HepG2 (cell line): ENCODE data around the gene RNPS1. TPM values are rescaled to one million over a fixed set of nuclear protein-coding genes. Genes with fewer than 3 reads are reported as not detected.

Experiments used
- GTF2F1 ChIP-seq: fragments of 150-350 bp; IDR thresholded peaks from 2 replicates; pipeline ENCODE4 v1.6.1; 2014; ENCODE audit warnings: low read length
- RFX5 ChIP-seq: IDR thresholded peaks from 2 replicates; pipeline ENCODE4 v1.6.1; 2011; ENCODE audit warnings: low read depth, low read length, improper control_type of control experiment
- ZFP1 ChIP-seq: IDR thresholded peaks from 2 replicates; pipeline ENCODE4 v1.6.1; 2016
- ZNF10 ChIP-seq: sonication (generic); formaldehyde crosslinking; IDR thresholded peaks from 2 replicates; pipeline ENCODE4 v1.4.0; 2020; ENCODE audit warnings: mild to moderate bottlenecking, low read depth, missing genetic modification reagents, borderline replicate concordance
- ZNF251 ChIP-seq: sonication (generic); formaldehyde crosslinking; IDR thresholded peaks from 2 replicates; pipeline ENCODE4 v1.9.0; 2021; ENCODE audit warnings: mild to moderate bottlenecking, missing genetic modification reagents
- ZNF510 ChIP-seq: sonication (generic); formaldehyde crosslinking; IDR thresholded peaks from 2 replicates; pipeline ENCODE4 v1.4.0; 2020; ENCODE audit warnings: low read depth, mild to moderate bottlenecking, missing genetic modification reagents
- ZNF83 ChIP-seq: sonication (generic); formaldehyde crosslinking; IDR thresholded peaks from 2 replicates; pipeline ENCODE4 v1.4.0; 2020; ENCODE audit warnings: missing genetic modification reagents, mild to moderate bottlenecking, borderline replicate concordance
- polyA plus RNA-seq, 8 experiments: library from polyadenylated mRNA; depleted of rRNA in 3 of 8; stranded (reverse) in 7 of 8; unstranded in 1 of 8; fragments of >200 nt; fragmentation: Illumina TruSeq in 4 of 8; extraction: Trizol in 4 of 8; gene quantifications; 2 replicates each; pipeline versions ENCODE4 v1.2.1 to v1.2.3, GENCODE V29; 2011 to 2016; ENCODE audit warnings: low read depth in 4 of 8, missing spikeins in 1 of 8, mixed read lengths in 1 of 8; ENCODE audit not compliant: insufficient read depth in 1 of 8
- total RNA-seq, 5 experiments: library from RNA; depleted of rRNA; stranded (reverse); fragments of >200 nt; fragmentation: Illumina TruSeq; extraction: Trizol; gene quantifications; 2 replicates each; pipeline ENCODE4 v1.2.3, GENCODE V29; 2016; ENCODE audit warnings: low read depth in 1 of 5
- TF ChIP-seq, protein P1 (sequence below): sonication (generic); formaldehyde crosslinking; IDR thresholded peaks from 2 replicates; pipeline ENCODE4 v1.4.0; 2020; ENCODE audit warnings: missing genetic modification reagents, borderline replicate concordance
- TF ChIP-seq, protein P2 (sequence below): sonication (generic); formaldehyde crosslinking; IDR thresholded peaks from 2 replicates; pipeline ENCODE4 v1.8.0; 2022; ENCODE audit warnings: missing genetic modification reagents, low read depth, mild to moderate bottlenecking, borderline replicate concordance
- TF ChIP-seq, protein P3 (sequence below): sonication (generic); formaldehyde crosslinking; IDR thresholded peaks from 2 replicates; pipeline ENCODE4 v1.4.0; 2020; ENCODE audit warnings: mild to moderate bottlenecking, missing genetic modification reagents
- TF ChIP-seq, protein P4 (sequence below): sonication (generic); formaldehyde crosslinking; IDR thresholded peaks from 2 replicates; pipeline ENCODE4 v1.4.0; 2020; ENCODE audit warnings: missing genetic modification reagents
- TF ChIP-seq, protein P5 (sequence below): IDR thresholded peaks from 2 replicates; pipeline ENCODE4 v1.4.0; 2020; ENCODE audit warnings: mild to moderate bottlenecking, missing genetic modification reagents

Gene RNPS1
- total and polyA plus RNA-seq, 2 of the 13 experiments (the other 11 are each of a cell fraction or from before 2014, with no cell fraction given), result 126 to 133 TPM

DNA sequence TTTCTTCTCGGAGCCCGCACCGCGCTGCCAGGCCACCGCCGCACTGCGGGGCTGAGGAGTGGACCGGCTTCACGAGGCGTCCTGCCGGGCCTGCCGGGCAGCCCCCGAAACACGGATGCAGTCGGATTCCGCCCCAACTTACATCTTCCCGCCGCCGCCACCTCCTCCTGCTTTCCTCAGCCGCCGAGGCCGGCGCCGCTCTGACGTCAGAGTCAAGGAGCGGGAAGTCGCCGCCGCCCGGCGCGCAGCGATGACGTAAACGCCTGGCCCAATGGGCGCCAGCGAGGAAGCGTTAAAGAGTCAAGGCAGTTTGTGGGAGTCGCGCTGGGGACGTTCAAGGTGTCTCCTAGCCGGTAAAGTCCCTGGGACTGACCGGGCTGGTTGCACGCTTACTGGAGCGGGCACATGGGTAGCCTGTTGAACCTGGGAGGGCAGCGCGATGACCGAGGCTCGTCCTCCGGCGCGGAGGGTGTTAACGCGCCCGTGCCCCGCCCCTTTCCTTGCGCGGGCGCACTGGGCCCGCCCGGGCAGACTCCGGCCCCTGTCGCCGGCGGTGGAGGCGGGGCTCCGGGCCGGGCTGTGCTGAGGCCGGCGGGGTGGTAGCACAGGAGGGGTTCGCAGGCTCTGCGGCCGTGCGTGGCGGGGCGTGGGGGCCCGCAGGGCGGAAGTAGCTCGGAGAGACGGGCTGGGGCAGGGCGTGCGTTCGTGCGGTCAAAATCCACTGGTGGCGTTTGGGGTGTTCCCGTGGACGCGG, at the start of gene RNPS1 (continued):
- TF ChIP-seq, protein P1, sequence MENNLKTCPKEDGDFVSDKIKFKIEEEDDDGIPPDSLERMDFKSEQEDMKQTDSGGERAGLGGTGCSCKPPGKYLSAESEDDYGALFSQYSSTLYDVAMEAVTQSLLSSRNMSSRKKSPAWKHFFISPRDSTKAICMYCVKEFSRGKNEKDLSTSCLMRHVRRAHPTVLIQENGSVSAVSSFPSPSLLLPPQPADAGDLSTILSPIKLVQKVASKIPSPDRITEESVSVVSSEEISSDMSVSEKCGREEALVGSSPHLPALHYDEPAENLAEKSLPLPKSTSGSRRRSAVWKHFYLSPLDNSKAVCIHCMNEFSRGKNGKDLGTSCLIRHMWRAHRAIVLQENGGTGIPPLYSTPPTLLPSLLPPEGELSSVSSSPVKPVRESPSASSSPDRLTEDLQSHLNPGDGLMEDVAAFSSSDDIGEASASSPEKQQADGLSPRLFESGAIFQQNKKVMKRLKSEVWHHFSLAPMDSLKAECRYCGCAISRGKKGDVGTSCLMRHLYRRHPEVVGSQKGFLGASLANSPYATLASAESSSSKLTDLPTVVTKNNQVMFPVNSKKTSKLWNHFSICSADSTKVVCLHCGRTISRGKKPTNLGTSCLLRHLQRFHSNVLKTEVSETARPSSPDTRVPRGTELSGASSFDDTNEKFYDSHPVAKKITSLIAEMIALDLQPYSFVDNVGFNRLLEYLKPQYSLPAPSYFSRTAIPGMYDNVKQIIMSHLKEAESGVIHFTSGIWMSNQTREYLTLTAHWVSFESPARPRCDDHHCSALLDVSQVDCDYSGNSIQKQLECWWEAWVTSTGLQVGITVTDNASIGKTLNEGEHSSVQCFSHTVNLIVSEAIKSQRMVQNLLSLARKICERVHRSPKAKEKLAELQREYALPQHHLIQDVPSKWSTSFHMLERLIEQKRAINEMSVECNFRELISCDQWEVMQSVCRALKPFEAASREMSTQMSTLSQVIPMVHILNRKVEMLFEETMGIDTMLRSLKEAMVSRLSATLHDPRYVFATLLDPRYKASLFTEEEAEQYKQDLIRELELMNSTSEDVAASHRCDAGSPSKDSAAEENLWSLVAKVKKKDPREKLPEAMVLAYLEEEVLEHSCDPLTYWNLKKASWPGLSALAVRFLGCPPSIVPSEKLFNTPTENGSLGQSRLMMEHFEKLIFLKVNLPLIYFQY (CRISPR knock-in tag), result peak; percentile 52; the same call in 1 of the 2 replicates
- TF ChIP-seq GTF2F1 (0 out of 2 replicates have a peak, but pooled peaks have one; percentile 26), ZFP1 (CRISPR knock-in tag) (no peak), ZNF251 (no peak), ZNF83 (CRISPR knock-in tag) (no peak), ZNF510 (peak; percentile 81; the same call in 1 of the 2 replicates), RFX5 (no peak), ZNF10 (CRISPR knock-in tag) (no peak)
- TF ChIP-seq, protein P2, sequence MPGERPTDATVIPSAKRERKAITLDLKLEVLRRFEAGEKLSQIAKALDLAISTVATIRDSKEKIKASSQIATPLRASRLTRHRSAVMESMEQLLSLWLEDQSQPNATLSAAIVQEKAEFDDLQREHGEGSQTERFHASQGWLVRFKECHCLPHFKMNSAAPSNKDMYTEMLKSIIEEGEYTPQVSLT, result 0 out of 2 replicates have a peak, but pooled peaks have one; percentile 71
- TF ChIP-seq, protein P3, sequence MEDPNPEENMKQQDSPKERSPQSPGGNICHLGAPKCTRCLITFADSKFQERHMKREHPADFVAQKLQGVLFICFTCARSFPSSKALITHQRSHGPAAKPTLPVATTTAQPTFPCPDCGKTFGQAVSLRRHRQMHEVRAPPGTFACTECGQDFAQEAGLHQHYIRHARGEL, result peak; percentile 62; the same call in 1 of the 2 replicates
- TF ChIP-seq, protein P4, sequence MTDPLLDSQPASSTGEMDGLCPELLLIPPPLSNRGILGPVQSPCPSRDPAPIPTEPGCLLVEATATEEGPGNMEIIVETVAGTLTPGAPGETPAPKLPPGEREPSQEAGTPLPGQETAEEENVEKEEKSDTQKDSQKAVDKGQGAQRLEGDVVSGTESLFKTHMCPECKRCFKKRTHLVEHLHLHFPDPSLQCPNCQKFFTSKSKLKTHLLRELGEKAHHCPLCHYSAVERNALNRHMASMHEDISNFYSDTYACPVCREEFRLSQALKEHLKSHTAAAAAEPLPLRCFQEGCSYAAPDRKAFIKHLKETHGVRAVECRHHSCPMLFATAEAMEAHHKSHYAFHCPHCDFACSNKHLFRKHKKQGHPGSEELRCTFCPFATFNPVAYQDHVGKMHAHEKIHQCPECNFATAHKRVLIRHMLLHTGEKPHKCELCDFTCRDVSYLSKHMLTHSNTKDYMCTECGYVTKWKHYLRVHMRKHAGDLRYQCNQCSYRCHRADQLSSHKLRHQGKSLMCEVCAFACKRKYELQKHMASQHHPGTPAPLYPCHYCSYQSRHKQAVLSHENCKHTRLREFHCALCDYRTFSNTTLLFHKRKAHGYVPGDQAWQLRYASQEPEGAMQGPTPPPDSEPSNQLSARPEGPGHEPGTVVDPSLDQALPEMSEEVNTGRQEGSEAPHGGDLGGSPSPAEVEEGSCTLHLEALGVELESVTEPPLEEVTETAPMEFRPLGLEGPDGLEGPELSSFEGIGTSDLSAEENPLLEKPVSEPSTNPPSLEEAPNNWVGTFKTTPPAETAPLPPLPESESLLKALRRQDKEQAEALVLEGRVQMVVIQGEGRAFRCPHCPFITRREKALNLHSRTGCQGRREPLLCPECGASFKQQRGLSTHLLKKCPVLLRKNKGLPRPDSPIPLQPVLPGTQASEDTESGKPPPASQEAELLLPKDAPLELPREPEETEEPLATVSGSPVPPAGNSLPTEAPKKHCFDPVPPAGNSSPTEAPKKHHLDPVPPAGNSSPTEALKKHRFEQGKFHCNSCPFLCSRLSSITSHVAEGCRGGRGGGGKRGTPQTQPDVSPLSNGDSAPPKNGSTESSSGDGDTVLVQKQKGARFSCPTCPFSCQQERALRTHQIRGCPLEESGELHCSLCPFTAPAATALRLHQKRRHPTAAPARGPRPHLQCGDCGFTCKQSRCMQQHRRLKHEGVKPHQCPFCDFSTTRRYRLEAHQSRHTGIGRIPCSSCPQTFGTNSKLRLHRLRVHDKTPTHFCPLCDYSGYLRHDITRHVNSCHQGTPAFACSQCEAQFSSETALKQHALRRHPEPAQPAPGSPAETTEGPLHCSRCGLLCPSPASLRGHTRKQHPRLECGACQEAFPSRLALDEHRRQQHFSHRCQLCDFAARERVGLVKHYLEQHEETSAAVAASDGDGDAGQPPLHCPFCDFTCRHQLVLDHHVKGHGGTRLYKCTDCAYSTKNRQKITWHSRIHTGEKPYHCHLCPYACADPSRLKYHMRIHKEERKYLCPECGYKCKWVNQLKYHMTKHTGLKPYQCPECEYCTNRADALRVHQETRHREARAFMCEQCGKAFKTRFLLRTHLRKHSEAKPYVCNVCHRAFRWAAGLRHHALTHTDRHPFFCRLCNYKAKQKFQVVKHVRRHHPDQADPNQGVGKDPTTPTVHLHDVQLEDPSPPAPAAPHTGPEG (CRISPR knock-in tag), result no peak
- TF ChIP-seq, protein P5, sequence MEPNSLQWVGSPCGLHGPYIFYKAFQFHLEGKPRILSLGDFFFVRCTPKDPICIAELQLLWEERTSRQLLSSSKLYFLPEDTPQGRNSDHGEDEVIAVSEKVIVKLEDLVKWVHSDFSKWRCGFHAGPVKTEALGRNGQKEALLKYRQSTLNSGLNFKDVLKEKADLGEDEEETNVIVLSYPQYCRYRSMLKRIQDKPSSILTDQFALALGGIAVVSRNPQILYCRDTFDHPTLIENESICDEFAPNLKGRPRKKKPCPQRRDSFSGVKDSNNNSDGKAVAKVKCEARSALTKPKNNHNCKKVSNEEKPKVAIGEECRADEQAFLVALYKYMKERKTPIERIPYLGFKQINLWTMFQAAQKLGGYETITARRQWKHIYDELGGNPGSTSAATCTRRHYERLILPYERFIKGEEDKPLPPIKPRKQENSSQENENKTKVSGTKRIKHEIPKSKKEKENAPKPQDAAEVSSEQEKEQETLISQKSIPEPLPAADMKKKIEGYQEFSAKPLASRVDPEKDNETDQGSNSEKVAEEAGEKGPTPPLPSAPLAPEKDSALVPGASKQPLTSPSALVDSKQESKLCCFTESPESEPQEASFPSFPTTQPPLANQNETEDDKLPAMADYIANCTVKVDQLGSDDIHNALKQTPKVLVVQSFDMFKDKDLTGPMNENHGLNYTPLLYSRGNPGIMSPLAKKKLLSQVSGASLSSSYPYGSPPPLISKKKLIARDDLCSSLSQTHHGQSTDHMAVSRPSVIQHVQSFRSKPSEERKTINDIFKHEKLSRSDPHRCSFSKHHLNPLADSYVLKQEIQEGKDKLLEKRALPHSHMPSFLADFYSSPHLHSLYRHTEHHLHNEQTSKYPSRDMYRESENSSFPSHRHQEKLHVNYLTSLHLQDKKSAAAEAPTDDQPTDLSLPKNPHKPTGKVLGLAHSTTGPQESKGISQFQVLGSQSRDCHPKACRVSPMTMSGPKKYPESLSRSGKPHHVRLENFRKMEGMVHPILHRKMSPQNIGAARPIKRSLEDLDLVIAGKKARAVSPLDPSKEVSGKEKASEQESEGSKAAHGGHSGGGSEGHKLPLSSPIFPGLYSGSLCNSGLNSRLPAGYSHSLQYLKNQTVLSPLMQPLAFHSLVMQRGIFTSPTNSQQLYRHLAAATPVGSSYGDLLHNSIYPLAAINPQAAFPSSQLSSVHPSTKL (CRISPR knock-in tag), result peak; percentile 66; the same call in 1 of the 2 replicates
